Mucosa of descending colon (tissue), 3 donors: ENCODE measurements around the gene IRF5. TPM values are rescaled to one million over a fixed set of nuclear protein-coding genes. Genes with fewer than 3 reads are reported as not detected.

Source experiments
- ATAC-seq: fragments of 200-7000 bp; cut with Tn5 transposase; one replicate; pipeline ENCODE4 v1.9.1; 2020; ENCODE audit warnings: mild to moderate bottlenecking, moderate library complexity
- DNase-seq, 3 donors: peaks; one replicate each; pipeline ENCODE4 v3.0.0-alpha.2; 2020
- H3K36me3 ChIP-seq: fragments of 200-600 bp; one replicate; pipeline ENCODE4 v1.8.0; 2021; ENCODE audit warnings: low read depth, mild to moderate bottlenecking
- H3K4me1 ChIP-seq: fragments of 200-600 bp; one replicate; pipeline ENCODE4 v1.8.0; 2021; ENCODE audit warnings: low read depth, mild to moderate bottlenecking
- H3K4me3 ChIP-seq: fragments of 200-600 bp; one replicate; pipeline ENCODE4 v1.8.0; 2021; ENCODE audit warnings: mild to moderate bottlenecking
- H3K9me3 ChIP-seq: fragments of 200-600 bp; one replicate; pipeline ENCODE4 v1.8.0; 2021; ENCODE audit warnings: mild to moderate bottlenecking
- intact Hi-C, 2 donors: fragments of 100-400 bp; cut with DNase I in 1 of 2; cut with micrococcal nuclease in 1 of 2; formaldehyde crosslinking; loops; one replicate each; pipeline versions ENCODE4 v1.11.0 to v1.11.1; 2022; cut with DNase I, micrococcal nuclease
- total RNA-seq, 3 donors: library from RNA; stranded (reverse); fragmentation: NEBNext Ultra II Directional in 2 of 3; extraction: Animal tissue kit (Norgen Biotek cat#: 25700) in 2 of 3; gene quantifications; one replicate each; pipeline versions ENCODE4 v1.2.1 to v1.2.4, GENCODE V29; 2021 to 2023
- TF ChIP-seq, protein P1 (sequence below): fragments of 200-600 bp; IDR thresholded peaks from one replicate; pipeline ENCODE4 v1.8.0; 2022; ENCODE audit warnings: antibody characterized with exemption, mild to moderate bottlenecking
- donor health status: DM: no; HTN: no; CAD: no; lungs with moderate emphysema.
- donor health status: DM: no; HTN: no; CAD: no.
- donor health status: DM: no; HTN: yes; CAD: no.

IRF5 gene
- total RNA-seq, 3 donors from 2014 or later = 6.9 to 10.1 (median 9.0) TPM

DNA sequence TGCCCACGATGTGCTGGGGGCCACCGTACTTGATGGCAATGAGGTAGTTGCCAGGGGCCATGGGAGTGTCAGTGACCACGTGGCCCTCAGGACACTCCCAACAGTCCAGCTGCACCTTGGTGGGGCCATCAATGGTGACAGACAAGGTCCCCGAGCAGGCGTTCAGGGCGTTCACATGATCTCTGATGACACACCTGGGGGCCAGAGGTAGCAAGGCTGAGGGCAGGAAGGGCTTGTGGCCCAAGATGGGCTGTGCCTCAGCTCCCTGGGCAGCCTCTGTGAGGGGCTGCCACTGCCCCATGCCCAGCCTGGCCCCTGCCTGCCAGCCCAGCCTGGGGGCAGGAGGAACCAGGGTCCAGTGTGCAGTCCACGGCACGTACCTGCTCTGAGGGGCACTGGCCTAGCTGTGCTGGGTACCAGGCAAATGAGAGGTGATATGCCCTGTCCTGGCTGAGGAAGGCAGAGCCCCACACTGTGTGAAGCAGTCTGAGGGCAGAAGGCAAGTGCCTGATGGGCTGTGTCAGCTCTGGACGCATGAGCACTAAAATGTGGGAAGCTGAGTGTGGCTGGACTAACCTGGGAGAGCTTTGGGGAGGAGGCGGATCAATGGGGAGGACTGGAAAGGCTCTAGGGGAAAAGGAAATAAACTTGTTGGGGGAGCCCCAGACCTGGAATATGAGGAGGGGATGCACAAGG is 23.7 kb upstream of the IRF5 start:
- peaks cover 9% of the 10 kb centered on the region for H3K4me1 ChIP-seq
- intact Hi-C loops = no loop called here
- no peak overlapping the region for H3K4me3 ChIP-seq
- H3K36me3 ChIP-seq = no peaks in the 10 kb centered on the region
- TF ChIP-seq, protein P1, sequence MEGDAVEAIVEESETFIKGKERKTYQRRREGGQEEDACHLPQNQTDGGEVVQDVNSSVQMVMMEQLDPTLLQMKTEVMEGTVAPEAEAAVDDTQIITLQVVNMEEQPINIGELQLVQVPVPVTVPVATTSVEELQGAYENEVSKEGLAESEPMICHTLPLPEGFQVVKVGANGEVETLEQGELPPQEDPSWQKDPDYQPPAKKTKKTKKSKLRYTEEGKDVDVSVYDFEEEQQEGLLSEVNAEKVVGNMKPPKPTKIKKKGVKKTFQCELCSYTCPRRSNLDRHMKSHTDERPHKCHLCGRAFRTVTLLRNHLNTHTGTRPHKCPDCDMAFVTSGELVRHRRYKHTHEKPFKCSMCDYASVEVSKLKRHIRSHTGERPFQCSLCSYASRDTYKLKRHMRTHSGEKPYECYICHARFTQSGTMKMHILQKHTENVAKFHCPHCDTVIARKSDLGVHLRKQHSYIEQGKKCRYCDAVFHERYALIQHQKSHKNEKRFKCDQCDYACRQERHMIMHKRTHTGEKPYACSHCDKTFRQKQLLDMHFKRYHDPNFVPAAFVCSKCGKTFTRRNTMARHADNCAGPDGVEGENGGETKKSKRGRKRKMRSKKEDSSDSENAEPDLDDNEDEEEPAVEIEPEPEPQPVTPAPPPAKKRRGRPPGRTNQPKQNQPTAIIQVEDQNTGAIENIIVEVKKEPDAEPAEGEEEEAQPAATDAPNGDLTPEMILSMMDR = no peak
- ATAC-seq (no peak), DNase-seq (no peak)
- H3K9me3 ChIP-seq = no peaks in the 10 kb centered on the region

DNA sequence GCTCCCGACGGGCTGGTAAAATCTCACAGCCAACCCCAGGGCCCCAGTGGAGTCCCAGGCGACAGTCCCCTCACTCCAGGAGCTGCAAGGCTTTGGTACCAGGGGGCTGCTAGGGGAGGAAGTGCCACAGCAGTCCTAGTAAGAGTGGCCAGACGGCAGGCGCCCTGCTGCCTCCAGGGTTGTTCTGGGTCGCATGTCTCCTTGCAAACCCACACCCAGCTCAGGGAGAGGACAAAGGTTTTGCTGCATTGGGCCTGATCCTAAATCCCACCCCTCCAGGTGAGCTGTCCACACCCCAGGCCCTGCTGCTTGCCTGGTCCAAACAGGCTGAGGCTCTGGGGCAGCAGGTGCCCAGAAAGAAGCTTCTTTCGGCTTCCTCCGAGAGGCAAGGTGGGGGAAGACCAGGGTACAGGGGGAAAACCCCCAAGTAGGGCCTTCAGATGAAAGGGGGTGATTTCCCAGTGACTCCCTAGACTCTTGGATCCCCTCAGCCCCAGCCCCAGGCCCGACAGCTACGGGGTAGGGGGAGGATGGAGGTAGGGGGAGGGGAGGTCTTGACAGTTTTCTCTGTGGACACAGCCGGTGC is 23.1 kb upstream of the IRF5 start:
- DNase-seq (no peak), ATAC-seq (no peak)
- Histone ChIP-seq H3K9me3 (no peaks in the 10 kb centered on the region), H3K36me3 (no peaks in the 10 kb centered on the region), H3K4me3 (no peak overlapping the region), H3K4me1 (peaks cover 9% of the 10 kb centered on the region)
- intact Hi-C loops = no loop called here
- TF ChIP-seq, protein P1 = no peak

DNA sequence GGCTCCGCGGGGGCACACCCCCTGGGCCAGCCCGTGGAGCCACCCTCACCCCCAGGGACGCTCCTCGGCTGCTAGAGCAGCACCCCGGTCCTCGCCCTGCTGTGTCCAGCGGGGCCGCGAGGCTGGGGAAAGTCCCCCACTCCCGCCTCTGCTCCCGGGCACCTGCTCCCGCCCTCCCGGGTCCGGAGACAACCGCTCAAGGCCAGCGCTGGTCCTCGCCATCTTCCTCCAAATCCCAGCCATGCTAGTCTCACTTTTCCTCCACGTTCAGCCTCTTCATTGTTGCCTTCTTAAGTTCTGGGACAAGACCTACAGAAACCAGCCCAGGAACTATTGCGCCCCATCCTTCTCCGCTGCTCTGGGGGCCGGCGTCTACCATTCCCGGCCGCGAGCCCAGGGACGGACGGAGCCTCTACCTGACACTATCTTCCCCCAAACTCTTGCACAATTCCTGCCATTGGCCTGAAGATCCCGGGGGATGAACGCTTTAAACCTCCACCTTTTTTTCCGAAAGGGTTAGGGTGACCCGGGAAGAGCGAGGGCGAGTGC is 22.4 kb upstream of the IRF5 start:
- no peak for DNase-seq
- no peaks in the 10 kb centered on the region for H3K36me3 ChIP-seq
- ATAC-seq = no peak
- H3K9me3 ChIP-seq = no peaks in the 10 kb centered on the region
- H3K4me3 ChIP-seq = no peak overlapping the region
- peaks cover 9% of the 10 kb centered on the region for H3K4me1 ChIP-seq
- TF ChIP-seq, protein P1 = no peak
- intact Hi-C loops = no loop called here

DNA sequence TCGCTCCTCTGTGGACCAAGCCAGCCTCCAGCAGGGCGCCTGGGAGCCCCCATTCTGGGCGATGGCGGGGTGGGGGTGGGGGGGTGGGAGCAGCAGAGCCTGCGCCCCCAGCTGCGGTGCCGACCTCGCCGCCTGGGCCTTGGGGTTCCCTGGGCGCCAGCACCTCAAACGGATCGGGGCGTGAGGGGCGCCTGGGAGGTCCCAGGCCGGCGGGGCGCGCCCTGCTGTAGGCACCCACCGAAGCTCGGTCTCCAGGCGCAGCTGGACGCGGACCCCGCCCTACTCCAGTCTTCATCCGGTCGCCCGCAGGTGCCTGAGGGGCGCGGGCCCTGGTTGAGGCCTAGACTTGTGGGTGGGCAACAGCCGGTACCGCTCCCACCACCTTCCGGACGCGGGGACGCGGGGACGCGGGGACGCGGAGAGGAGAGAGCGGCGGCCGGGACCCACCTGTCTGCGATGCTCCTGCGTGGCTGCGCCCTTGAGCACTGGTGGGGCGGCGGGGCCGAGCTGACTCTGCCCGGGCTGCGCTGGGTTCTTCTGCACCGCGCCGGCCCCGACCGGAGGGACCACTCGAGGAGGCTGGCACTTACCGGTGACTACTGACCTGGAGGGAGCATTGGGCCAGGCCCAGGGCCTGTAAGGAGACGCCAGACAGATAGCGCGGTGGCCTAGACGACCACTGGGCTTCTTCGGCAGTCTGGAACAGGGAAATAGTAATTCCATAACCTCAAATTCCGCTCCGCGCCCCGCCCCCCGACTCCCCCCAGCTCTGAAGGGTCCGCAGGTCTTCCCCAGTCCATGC is 21.7 kb upstream of the IRF5 start:
- ATAC-seq (no peak), DNase-seq (no peak)
- Histone ChIP-seq H3K36me3 (no peaks in the 10 kb centered on the region), H3K4me1 (peaks cover 8% of the 10 kb centered on the region), H3K4me3 (no peak overlapping the region), H3K9me3 (no peaks in the 10 kb centered on the region)
- TF ChIP-seq, protein P1 = no peak
- intact Hi-C loops = no loop called here

DNA sequence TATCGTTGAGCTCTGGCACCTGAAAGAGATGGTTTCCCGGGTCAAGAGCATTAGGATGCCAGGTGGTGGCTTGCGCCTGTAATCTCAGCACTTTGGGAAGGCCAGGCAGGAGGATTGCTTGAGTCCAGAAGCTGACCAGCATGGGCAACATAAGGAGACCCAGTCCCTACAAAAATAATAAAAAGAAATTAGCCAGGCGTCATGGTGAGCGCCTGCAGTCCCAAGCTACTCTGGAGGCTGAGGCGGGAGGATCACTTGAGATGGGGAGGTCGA is 21.1 kb upstream of the IRF5 start:
- peaks cover 3% of the 10 kb centered on the region for H3K4me1 ChIP-seq
- no peaks in the 10 kb centered on the region for H3K36me3 ChIP-seq
- TF ChIP-seq, protein P1 = no peak
- no peak for DNase-seq
- no peak for ATAC-seq
- H3K4me3 ChIP-seq = no peak overlapping the region
- no peaks in the 10 kb centered on the region for H3K9me3 ChIP-seq
- intact Hi-C loops = no loop called here
